HG02642 (cell line): ENCODE measurements around the gene GPR132.

Source experiments
- ATAC-seq: cut with Tn5 transposase; IDR thresholded peaks from one replicate; pipeline ENCODE4 v1.9.1; 2021; ENCODE audit warnings: mild to moderate bottlenecking; ENCODE audit not compliant: unreplicated experiment, poor library complexity

The GPR132 gene

DNA sequence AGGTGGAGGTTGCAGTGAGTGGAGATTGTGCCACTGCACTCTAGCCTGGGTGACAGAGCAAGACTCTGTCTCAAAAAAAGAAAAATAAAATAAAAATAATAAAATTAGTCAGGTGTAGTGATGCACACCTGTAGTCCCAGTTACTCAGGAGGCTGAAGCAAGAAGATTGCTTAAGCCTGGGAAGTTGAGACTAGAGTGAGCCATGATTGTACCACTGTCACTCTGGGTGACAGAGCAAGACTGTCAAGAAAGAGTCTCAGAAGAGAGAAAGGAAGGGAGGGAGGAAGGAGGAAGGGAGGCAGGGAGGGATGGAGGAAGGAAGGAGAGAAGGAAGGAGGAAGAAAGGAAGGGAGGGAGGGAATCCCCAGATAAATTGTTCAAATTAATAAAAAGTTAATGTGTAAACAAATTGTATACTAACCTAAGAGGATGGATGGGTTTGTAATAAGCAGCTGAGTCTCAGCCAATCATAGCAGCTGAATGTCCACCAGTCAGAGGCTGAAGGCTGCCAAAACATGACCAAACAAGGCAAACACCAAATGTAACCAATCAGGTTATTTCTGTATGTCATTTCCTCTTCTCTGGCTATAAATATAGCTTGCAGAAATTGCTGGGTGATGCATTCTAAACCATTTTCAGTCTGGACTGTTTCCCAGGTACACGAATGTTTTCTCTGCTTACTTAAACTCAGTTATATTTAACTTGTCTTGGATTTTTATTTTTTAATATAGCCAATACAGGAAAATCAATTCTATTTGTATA lies 38.2 kb downstream of the GPR132 start:
- no peak for ATAC-seq

DNA sequence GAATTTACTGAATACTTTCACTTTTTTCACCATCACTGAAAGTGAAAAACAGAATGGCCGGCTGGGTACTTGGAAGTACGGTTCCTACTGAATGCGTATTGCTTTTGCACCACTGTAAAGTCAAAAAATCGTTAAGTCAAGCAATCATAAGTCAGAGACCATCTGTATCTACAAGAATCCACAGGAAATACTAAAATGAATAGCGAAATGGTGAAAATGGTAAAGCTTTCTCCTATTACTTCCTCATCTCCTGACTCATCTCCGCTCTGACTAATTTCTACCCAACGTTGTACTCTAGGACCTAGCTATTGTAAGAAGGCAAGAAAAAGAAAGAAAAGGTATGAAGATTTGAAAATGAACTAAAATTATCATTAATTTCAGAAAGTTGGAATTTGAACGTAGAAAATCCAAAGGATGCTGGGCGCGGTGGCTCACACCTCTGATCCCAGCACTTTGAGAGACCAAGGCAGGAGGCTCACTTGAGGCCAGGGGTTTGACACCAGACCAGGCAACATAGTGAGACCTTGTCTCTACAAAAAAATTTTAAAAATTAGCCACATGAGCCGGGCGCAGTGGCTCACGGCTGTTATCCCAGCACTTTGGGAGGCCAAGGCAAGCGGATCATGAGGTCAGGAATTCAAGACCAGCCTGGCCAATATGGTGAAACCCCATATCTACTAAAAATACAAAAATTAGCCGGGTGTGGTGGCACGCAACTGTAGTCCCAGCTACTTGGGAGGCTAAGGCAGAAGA lies 39.0 kb downstream of the GPR132 start:
- ATAC-seq: no peak

DNA sequence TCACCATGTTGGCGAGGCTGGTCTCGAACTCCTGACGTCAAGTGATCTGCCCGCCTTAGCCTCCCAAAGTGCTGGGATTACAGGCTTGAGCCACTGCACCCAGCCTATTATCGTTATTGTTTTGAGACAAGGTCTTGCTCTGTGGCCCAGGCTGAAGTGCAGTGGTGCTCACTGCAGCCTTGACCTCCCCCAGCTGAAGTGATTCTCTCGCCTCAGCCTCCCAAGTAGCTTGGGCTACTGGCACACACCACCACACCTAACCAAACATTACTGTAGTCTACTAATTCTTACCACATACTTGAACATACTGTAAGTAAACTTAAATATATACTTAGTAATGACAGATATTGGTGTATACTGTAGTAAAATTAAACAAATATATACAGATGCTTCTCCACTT lies 39.8 kb downstream of the GPR132 start:
- no peak for ATAC-seq

DNA sequence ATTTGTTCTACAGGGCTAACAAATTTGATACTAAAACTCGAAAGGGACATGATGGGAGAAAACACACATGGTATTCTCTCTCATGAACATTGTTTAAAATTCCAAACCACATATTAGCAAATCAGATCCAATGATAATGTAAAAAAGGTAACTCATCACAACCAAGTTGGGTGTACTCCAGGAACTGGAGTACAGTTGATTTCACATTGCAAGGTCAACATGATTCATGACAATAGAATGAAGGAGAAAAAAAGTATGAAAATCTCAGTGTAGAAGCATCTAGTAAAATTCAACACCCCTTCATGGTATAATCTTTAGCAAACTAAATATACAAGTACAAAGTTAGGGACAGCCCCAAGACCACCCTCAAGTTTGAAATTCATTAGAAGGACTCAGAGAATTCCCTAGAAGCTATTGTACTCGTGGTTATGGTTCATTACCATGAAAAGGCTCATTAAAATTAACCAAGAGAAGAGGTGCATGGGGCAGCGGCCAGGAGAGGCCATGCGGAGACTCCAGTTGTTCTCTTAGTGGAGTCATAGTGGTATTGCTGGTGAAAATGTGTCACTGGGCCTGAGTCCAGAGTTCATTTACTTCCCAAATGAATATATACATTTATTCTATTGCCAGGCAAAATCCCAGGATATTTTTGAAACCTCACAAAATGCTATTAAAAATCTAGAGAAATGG lies 41.3 kb downstream of the GPR132 start:
- no peak for ATAC-seq

DNA sequence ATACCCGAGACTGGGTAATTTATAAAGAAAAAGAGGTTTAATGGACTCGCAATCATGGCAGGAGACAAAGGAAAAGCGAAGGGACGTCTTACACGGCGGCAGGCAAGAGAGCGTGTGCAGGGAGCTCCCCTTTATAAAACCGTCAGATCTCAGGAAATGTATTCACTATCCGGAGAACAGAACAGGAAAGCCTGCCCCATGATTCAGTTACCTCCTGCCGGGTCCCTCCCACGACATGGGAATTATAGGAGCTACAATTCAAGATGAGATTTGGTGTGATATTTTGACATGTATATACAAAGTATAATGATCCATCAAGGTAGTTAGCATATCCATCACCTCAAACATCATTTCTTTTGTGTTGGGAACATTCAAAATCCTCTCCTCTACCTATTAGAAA lies 42.1 kb downstream of the GPR132 start:
- ATAC-seq: no peak

DNA sequence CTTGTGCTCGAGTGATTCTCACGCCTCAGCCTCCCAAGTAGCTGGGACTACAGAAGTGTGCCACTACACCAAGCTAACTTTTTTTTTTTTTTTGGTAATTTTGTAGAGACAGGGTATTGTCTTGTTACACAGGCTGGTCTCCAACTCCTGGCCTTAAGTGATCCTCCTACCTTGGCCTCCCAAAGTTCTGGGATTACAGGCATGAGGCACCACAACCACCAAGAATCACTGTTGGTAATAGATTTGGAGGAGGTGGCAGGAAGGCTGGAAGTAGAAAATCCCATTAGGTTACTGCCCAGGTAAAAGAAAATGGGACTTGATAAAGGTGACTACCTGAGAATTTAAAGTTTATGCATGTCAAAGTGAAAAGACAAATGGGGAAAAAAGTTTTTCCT lies 43.0 kb downstream of the GPR132 start:
- ATAC-seq: no peak

DNA sequence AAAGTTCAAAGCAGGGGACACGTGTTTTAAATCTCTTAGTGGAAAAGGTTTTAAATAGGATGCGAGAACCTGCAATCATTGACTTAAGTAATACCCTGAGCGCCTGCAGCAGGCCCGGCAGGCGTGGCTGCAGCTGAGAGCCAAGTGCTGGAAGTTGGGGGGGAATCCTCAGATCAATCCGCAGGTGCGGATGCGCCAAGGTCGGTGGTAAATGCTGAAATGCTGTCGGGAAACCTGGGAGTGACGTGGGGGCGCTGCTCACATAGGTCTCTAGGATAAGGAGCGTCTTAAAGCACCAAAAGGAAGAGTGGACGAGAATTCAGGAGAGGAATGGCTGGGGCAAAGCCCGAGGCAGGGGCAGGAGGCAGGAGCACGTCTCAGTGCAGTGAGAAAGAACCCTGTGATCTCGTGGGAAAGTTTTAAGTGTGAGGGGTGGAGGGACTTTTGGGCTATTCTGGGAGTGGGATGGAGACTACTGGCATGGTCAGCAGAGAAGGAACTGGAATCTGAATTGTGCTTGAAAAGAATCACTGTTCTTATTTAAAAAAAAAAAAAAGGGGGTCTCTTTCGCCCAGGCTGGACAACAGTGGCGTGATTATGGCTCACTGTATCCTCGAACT lies 43.5 kb downstream of the GPR132 start:
- peak; percentile 1 for ATAC-seq

DNA sequence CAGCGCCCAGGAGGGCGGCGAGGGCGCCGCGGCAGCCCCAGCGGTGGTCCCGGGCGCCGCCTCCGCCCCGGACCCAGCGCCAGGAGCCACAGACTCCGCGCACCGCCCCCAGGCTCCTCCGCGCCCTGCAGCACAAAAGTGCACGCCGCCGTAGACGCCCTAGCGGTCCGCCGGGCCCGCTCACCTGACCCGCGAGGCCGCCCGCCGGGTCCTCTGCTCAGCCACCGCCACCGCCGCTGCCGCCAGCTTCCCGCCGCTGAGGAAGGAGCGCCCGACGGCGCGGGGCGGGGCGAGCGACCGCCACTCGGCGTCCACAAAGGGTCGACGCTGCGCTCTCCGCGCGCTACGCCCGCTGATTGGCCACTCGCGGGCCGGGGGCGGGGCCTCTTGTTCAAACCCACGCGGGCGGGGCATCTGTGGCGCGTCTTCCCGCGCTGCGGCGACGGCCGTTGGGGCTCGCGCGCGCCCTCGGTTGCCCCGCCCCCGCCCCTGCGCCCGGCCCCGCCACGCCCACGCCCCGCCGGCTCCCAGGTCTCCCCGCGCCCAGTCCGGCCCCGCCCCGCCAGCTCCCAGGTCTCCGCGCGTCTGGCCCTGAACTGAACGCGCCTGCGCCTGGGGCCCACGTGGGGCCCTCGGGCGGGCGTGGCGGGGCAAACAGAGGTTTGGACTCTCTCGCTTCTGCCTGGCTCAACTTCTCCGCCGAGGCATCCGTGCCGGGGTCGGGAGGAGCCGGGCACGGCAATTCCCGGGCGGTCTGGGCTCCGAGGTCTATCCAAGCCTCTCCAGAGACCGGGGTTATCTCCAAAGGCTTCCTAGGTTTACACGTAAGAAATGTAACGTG lies 44.2 kb downstream of the GPR132 start, which contains the start of gene CDCA4:
TSS of gene CDCA4 (minus strand) at position 269 of the 841 bp plus-strand sequence. CDS start 9,154 bp downstream, outside the sequence.
- ATAC-seq: peak; percentile 86

DNA sequence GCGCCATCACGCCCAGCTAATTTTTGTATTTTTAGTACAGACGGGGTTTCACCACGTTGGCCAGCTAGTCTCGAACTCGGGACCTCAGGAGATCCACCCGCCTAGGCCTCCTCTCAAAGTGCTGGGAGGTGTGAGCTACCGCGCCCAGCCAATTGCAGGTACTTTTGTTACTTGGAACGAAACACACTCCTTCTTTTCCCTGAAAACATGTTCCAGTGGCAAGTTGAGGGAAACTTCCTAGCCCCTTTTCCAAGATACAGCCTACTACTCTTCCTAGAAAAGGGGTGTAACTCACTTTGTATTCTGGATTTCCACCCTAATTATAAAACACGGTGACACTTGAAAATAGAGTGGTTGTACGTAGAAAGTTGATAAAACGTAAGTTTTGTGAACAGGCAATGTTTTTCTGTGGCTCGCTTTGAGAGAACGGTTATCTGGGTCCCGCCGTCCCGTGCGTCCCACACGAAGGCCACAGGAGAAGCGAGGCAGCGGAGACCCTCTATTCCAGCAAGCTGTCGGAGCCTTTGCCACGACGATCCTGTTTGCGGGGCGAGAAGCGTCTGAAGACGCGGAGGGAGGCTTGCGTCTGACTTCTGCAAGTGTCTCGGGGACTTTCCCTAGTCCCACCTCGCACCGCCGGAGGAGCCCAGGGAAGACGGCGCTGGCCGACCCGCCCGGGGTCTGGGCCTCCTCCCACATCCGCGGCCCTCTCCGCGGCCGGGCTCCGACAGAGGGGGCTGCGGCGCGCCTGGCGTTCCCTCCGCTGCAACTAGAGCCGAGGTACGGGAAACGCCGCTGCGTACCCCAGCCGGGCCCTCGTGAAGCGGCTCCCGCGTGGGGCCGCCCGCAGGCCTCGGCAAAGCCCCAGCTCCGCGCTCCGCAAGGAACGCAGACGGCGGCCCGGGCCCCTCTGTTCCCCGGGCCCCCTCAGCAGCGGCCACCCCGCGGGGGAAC lies 45.1 kb downstream of the GPR132 start:
- ATAC-seq: peak; percentile 31

DNA sequence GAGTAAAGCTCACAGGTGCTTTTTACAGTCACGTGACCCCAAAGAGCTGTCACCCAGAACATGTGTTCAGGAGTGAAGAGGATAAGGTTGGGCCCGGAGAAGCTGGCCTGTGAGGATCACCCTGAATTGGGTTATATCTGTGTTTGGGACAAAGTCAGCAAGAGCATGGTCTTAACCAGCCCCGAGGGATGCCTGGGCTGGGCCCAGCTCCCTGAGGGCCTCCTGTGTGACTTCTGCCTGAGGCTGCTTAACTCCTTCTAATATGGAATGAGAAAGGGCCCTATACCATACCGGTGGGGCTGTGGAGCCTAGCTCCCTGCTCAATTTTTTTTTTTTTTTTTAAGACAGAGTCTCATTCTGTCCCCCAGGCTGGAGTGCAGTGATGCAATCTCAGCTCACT lies 46.8 kb downstream of the GPR132 start:
- no peak for ATAC-seq

DNA sequence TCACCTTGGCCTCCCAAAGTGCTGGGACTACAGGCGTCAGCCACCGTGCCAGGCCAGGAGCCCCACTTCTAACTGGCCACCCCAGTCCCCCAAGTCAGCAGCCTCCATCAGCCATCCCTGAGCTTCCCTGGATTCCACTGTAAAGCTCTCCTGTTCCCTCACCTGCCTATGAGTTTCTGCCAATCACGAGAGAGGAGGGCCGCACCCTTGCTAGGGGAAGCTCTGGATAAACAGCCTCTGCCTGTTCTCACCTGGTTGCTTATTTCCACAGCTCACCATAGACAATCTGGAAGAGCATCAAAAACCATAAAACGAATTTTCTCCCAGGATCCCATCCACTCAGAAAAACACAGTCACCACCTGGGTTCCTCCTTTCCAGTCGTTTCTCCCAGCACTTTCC lies 49.3 kb downstream of the GPR132 start:
- no peak for ATAC-seq

DNA sequence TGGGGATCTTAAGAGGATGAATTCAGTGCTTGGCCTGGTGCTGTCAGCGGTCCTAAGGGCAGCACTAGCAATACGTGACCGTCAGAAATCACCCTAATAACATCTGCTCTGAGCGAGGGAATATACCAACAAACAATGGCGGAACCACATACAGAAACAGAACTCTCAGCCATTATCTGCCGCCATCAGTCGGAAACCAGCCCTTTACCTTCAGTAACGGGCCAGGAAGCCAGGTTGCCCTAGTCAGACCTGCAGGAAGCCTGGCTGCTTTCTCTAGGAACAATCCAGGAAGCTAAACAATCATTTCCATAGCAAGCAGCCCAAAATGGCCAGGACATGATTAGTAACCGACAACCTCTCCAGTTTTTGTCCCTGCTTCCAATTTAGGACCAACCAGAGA lies 50.0 kb downstream of the GPR132 start:
- no peak for ATAC-seq

DNA sequence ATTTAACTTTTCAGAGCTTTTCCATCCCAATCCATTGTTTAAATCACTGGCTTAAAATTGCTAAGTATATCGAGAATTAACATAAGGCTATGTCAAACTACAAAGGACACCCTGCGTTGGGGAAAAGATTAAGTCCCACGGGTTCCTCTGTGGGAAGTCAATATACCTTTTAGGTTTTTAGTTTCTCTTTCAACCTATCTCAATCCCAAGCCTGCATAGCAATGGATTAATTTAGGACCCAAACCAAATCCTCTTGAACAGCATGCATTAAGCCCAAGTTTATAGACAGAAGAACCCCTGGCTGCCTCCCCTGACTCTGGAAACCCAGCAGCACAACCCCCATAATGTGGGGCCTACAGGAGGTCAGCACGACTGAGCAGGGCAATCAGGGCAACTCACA lies 50.6 kb downstream of the GPR132 start:
- ATAC-seq: no peak

DNA sequence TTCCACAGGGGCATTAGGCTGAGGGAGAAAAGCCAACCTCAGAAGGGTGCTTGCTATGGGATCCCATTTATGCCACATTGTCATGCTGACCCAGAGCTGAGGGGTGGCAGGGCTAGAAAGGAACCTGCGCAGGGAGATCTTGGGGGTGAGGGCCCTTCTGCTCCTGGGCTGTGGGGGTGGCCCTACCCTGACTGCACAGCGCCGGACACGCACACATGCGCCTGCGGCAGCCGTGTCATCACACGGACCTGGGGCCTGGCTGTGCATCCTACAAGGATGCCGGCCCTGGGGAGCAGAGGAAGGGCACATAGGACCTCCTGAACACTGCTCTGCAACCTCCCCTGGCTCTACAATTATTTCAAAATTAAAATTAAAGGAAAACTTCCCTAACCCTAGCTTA lies 51.2 kb downstream of the GPR132 start:
- ATAC-seq: no peak

DNA sequence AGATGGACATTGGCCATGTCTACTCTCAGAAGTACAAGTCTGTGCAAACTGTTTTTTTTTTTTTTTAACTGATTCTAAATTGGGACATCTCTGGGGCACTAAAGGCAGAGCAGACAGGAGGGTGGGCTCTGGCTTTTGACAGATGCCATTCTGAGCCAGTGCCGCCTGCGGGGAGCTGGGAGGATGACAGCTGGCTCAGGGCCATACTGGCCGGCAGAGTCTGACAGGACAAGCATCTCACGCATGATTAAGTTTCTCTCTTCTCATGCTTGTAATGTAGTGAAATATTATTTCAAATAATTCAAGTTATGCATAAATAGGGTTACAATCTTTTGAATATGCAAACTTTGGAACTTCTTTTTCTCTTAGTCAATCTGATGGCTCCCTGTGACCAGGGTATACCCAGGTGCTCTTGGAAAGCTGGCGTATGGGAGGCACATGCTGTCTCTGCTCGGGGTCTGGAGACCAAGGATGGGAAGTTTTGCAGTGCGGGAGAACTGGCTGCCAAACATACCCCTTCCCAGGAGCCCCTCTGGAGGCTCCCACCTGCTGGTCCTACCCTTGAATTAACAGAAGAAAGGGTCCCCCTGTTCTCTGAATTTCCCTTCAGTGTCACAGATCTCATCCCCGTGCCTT lies 52.0 kb downstream of the GPR132 start:
- no peak for ATAC-seq

DNA sequence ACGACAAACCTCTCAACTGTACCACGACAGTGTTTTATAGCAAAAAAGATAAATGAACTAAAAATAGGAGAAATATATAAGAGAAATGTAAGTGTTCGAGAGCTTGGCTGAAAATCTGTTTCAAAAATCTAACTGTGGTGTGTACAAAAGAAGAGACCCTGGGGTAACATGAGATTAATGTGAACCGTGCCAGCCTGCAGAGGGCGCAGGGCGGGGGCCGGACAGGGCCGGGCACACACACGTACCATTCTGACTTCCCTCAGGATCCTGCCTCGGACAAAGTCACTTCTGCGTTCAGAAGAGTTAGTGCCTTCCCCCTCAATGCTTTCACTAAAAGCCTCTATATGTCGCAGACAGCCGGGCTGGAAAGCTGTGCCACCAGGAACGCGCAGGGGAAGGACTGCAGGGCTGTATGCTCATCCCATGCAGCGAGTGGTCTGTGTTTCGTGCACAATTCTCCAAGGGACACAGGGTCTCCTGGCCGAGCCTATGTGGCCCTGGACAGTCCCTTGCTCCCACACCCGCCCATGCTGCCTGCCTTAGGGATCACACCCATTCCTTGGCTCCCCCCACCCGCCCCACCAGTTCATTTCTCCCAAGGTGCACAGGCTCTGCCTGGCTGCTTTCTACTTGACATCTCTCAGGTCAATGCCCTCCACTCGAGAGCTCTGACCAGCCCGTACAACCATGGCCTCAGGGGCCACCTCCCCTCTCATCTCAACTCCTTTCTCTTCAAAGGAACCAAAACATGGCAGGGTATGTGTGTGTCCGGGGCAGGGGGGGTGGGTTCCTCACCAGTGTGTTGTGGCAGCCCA lies 52.9 kb downstream of the GPR132 start:
- ATAC-seq: no peak

DNA sequence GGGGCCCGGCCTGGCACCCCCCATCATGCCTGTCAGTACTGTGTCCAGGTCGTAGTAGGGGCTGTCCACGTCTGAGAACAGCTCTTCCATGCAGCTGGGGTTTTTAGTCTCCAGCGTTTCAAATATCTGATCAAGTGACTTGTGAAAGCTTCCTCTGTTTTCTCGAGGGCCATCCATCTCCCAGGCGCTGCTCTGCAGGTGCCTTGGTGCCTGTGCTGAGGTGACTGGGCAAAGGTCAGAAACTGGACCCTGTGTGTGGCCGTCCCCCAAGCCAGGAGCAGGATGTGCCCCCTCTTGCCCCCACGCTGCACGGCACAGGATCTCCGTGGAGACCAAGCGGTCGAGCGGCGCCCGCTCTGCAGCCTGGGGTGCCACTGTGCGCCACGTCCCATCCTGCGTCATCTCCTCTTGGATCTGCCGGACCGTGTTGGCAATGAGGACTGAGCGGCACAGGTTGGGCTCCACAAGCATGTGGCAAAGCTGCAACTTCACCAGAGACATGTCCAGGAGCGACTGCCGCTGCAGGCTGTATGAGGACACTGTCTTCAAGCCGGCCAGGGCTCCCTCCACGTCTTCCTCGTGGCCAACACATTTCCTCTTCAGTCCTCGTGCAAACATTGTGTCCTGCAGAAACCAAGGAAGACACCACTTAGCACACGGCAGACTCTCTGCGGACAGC lies 53.8 kb downstream of the GPR132 start:
- ATAC-seq: no peak
